Stimulated activated effector memory CD8-positive, alpha-beta T cell treated with anti-CD3 and anti-CD28 coated beads, Interleukin-12 subunit alpha, Interleukin-12 subunit beta, amount 100 ng/mL, for 72 hours (primary cell): ENCODE measurements around the gene MOB3C.
A peak's percentile ranks its signal among the peaks of the same experiment; 100 is the strongest.

ENCODE experiments used
- ATAC-seq: fragments of 150-1000 bp; cut with Tn5 transposase; 2 replicates; pipeline ENCODE4 v1.10.0; 2021
- DNase-seq, 2 donors: peaks; one replicate each; pipeline ENCODE4 v3.0.0; 2021 to 2022; ENCODE audit warnings: low spot score in 2 of 2
- H3K27ac Mint-ChIP-seq: one replicate; pipeline ENCODE4 v1.8.0; 2022; ENCODE audit warnings: mild to moderate bottlenecking, mixed read lengths
- H3K36me3 Mint-ChIP-seq: one replicate; pipeline ENCODE4 v1.8.0; 2022; ENCODE audit warnings: mild to moderate bottlenecking, mixed read lengths
- H3K4me1 Mint-ChIP-seq: one replicate; pipeline ENCODE4 v1.8.0; 2022; ENCODE audit warnings: mixed read lengths
- H3K4me3 Mint-ChIP-seq: one replicate; pipeline ENCODE4 v1.8.0; 2022; ENCODE audit warnings: mild to moderate bottlenecking, mixed read lengths
- H3K9me3 Mint-ChIP-seq: one replicate; pipeline ENCODE4 v1.8.0; 2022; ENCODE audit warnings: mixed read lengths

MOB3C gene

GRCh38 chr1:46603481-46603857 lies 13.1 kb downstream of the MOB3C start:
- Mint-ChIP-seq H3K27ac (peak overlapping the region; percentile 89), H3K36me3 (peaks cover 24% of the 10 kb centered on the region), H3K4me3 (peak overlapping the region; percentile 90), H3K4me1 (peaks cover 66% of the 10 kb centered on the region), H3K9me3 (no peaks in the 10 kb centered on the region)
- DNase-seq (no peak), ATAC-seq (no peak)

- DNase-seq (no peak), ATAC-seq (no peak)
- H3K36me3 Mint-ChIP-seq, result peaks cover 20% of the 10 kb centered on the region
- H3K4me1 Mint-ChIP-seq, result peaks cover 82% of the 10 kb centered on the region
- peak overlapping the region; percentile 8 for H3K4me3 Mint-ChIP-seq
- H3K9me3 Mint-ChIP-seq, result no peaks in the 10 kb centered on the region
- peak overlapping the region; percentile 81 for H3K27ac Mint-ChIP-seq
These were observed 15.2 kb downstream of the MOB3C start for GRCh38 chr1:46601257-46602007.

GRCh38 chr1:46599059-46599970 lies 17.3 kb downstream of the MOB3C start:
- Mint-ChIP-seq H3K4me3 (peak overlapping the region; percentile 18), H3K9me3 (no peaks in the 10 kb centered on the region), H3K27ac (peak overlapping the region; percentile 81), H3K4me1 (peaks cover 83% of the 10 kb centered on the region), H3K36me3 (peaks cover 16% of the 10 kb centered on the region)
- DNase-seq, result no peak
- no peak for ATAC-seq

GRCh38 chr1:46596846-46597245 lies 19.8 kb downstream of the MOB3C start:
- Mint-ChIP-seq H3K4me3 (no peak overlapping the region), H3K36me3 (peaks cover 34% of the 10 kb centered on the region), H3K27ac (peak overlapping the region; percentile 56), H3K9me3 (no peaks in the 10 kb centered on the region), H3K4me1 (peaks cover 84% of the 10 kb centered on the region)
- ATAC-seq, result no peak
- no peak for DNase-seq

DNA sequence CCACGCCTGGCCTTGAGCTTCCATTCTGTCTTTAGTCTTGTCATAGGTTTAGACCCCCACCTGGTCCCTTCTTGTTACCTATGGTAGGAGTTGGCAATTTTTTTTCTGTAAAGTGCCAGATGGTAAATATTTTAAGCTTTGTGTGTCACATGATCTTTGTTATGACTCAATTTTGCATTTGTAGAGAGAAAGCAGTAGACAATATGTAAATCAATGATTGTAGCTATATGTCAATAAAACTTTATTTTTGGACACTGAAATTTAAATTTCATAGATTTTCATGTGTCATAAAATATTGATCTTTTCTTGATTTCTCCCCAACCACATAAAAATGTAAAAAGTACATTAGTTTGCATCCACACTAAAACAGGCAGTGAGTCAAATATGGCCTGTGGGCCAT lies 20.6 kb downstream of the MOB3C start:
- no peaks in the 10 kb centered on the region for H3K9me3 Mint-ChIP-seq
- peak overlapping the region; percentile 56 for H3K27ac Mint-ChIP-seq
- peaks cover 81% of the 10 kb centered on the region for H3K4me1 Mint-ChIP-seq
- no peak overlapping the region for H3K4me3 Mint-ChIP-seq
- DNase-seq (no peak), ATAC-seq (no peak)
- H3K36me3 Mint-ChIP-seq, result peaks cover 42% of the 10 kb centered on the region

DNA sequence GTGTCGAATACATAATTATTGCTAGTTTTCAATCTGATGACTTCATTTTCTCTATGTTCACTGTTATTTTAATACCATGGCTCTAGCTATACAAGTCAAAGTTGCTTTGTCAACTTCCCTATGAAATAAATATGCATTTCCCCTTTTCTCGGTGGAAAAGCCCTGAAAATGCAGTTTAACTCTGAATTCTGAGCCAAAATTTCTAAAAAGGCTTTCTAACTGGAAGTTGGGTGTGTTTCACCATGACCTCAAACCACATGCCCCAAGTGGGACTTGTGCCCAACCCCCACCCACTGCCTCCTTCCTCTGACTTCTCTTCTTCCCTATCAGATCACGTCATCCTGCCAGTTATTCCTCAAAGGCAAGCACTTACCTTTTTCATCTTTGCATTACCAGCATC lies 21.5 kb downstream of the MOB3C start:
- peaks cover 78% of the 10 kb centered on the region for H3K4me1 Mint-ChIP-seq
- H3K27ac Mint-ChIP-seq, result peak overlapping the region; percentile 56
- no peaks in the 10 kb centered on the region for H3K9me3 Mint-ChIP-seq
- H3K4me3 Mint-ChIP-seq, result peak overlapping the region; percentile 30
- no peak for ATAC-seq
- no peak for DNase-seq
- H3K36me3 Mint-ChIP-seq, result peaks cover 51% of the 10 kb centered on the region

- Mint-ChIP-seq H3K4me1 (peaks cover 77% of the 10 kb centered on the region), H3K27ac (peak overlapping the region; percentile 50), H3K9me3 (no peaks in the 10 kb centered on the region), H3K4me3 (no peak overlapping the region), H3K36me3 (peaks cover 62% of the 10 kb centered on the region)
- no peak for DNase-seq
- ATAC-seq, result no peak
These were observed 22.5 kb downstream of the MOB3C start for GRCh38 chr1:46594063-46594462.

DNA sequence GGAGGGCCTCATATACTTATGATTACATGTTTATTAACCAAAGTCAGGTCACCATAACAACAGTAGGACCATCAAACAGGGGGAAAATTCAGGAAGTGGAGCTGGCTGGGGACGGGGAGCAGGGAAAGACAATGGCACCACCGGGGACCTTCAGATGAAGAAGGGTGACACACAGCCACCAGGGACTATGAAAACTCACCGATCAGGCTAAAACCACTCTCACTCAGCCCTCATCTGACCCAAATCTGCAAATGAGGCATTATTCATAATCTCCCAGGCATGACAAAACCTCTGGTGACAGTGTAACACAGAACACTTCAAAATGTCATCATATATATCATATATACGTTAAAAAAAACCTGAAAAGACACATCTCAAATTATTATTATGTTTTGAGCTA lies 23.8 kb downstream of the MOB3C start:
- H3K36me3 Mint-ChIP-seq, result peaks cover 74% of the 10 kb centered on the region

DNA sequence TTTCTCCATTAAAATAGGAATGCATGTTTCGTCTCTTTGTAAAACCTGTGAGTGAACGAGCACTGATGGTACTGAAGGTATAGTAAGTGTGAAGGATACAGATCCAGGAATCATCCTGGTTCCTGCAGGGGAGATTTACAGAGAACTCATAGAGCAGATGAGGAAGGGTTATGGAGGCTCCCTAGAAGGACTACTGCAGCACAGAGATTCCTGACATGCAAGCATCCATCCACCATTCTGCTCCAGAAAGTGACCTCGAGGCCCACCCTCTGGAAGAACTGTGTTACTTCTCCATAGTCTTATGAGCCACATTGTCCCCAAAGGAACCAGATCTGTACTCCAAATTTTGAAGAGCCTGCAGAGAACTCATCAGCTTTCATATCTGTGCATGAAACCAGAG lies 27.1 kb downstream of the MOB3C start:
- Mint-ChIP-seq H3K9me3 (no peaks in the 10 kb centered on the region), H3K27ac (peak overlapping the region; percentile 45), H3K4me1 (peaks cover 40% of the 10 kb centered on the region), H3K4me3 (no peak overlapping the region), H3K36me3 (peaks cover 100% of the 10 kb centered on the region)
- ATAC-seq, result no peak
- DNase-seq, result no peak

More for the DNA sequence above, 23.8 kb downstream of the MOB3C start:
- H3K4me3 Mint-ChIP-seq, result no peak overlapping the region
- peak overlapping the region; percentile 87 for H3K27ac Mint-ChIP-seq
- H3K4me1 Mint-ChIP-seq, result peaks cover 68% of the 10 kb centered on the region
- DNase-seq (no peak), ATAC-seq (peak; percentile 92)
- H3K9me3 Mint-ChIP-seq, result no peaks in the 10 kb centered on the region

GRCh38 chr1:46587069-46587468 lies 29.5 kb downstream of the MOB3C start:
- Mint-ChIP-seq H3K9me3 (no peaks in the 10 kb centered on the region), H3K27ac (no peak overlapping the region)
- no peak for ATAC-seq

GRCh38 chr1:46585312-46585938 lies 31.2 kb downstream of the MOB3C start:
- DNase-seq (no peak), ATAC-seq (no peak)
- Mint-ChIP-seq H3K36me3 (peaks cover 99% of the 10 kb centered on the region), H3K27ac (peak overlapping the region; percentile 18), H3K4me3 (no peak overlapping the region), H3K4me1 (peaks cover 49% of the 10 kb centered on the region), H3K9me3 (no peaks in the 10 kb centered on the region)

More at GRCh38 chr1:46587069-46587468, 29.5 kb downstream of the MOB3C start:
- H3K4me3 Mint-ChIP-seq, result no peak overlapping the region
- no peak for DNase-seq
- peaks cover 41% of the 10 kb centered on the region for H3K4me1 Mint-ChIP-seq
- H3K36me3 Mint-ChIP-seq, result peaks cover 99% of the 10 kb centered on the region

GRCh38 chr1:46583494-46583893 lies 33.1 kb downstream of the MOB3C start:
- H3K36me3 Mint-ChIP-seq, result peaks cover 97% of the 10 kb centered on the region
- no peak overlapping the region for H3K4me3 Mint-ChIP-seq
- DNase-seq, result no peak
- no peaks in the 10 kb centered on the region for H3K9me3 Mint-ChIP-seq
- H3K4me1 Mint-ChIP-seq, result peaks cover 36% of the 10 kb centered on the region
- peak overlapping the region; percentile 88 for H3K27ac Mint-ChIP-seq
- no peak for ATAC-seq

- H3K9me3 Mint-ChIP-seq, result no peaks in the 10 kb centered on the region
- H3K4me3 Mint-ChIP-seq, result peak overlapping the region; percentile 4
- no peak for DNase-seq
- peak overlapping the region; percentile 88 for H3K27ac Mint-ChIP-seq
- ATAC-seq, result no peak
- peaks cover 38% of the 10 kb centered on the region for H3K4me1 Mint-ChIP-seq
- H3K36me3 Mint-ChIP-seq, result peaks cover 97% of the 10 kb centered on the region
These were observed 33.6 kb downstream of the MOB3C start for GRCh38 chr1:46582972-46583371.

DNA sequence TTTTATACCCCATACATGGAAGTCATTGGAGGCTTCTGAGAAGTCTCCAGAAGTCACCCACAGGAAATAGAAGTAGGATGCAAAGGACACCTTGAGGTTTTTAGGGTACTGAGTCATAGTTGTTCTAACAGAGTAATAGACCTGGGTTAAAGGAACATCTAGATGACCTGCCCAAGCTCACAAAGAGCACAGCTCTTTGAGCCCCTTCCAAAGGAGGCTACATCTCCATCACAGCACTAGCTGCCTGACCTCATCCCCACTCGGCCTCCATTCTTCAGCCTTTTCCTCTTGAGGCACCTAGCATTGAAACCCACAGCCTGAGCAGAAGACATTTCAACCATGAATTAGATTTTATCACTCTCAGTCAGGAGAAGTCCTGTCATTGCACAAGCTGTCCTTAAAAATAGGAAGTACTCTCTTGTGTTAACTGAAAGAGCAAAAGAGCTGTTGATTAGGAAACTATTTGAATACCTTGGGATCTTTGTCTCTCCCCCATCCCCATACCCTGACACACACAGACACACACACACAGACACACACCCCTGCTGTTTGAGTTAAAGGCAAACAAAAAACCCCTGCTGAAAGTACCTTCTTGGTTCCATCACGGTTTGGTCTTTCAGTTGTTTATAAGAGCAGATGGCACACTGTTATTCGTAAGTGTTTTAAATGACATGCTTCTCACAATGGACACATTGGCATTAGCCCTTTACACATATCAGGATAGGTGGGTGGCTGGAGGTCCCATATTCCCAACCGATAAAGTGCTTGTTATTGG lies 34.7 kb downstream of the MOB3C start:
- DNase-seq (peak in 1 of 2 donors; percentile 72), ATAC-seq (peak; percentile 96)
- Mint-ChIP-seq H3K9me3 (no peaks in the 10 kb centered on the region), H3K27ac (peak overlapping the region; percentile 88), H3K4me3 (peak overlapping the region; percentile 62), H3K36me3 (peaks cover 93% of the 10 kb centered on the region), H3K4me1 (peaks cover 44% of the 10 kb centered on the region)
